HG03045 (cell line): Measurements from ENCODE around the gene ISL2.

Experiments
- ATAC-seq: cut with Tn5 transposase; IDR thresholded peaks from one replicate; pipeline ENCODE4 v1.9.1; 2021; ENCODE audit warnings: mild to moderate bottlenecking, moderate library complexity; ENCODE audit not compliant: unreplicated experiment

The ISL2 gene

GRCh38 chr15:76368122-76368621 is 31.6 kb downstream of the ISL2 start:
- no peak for ATAC-seq

DNA sequence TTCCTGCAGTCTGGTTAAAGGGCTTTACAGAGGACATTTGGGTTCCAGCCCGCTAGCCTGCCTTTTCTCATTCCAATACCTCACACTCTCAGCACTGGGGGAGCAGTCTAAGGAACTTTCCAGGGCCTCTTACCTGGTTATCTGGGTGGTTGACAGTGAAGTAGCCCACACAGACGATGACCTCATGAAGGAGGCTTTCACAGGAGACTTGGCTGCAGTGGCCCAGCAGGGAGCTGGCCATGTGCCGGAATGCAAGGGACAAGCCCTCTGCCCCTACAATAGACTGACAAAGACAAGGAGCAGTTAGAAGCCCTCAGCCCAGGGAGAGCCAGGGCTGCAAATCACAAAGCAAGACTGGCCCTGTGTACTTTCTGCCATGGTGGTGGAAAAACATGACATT is 39.5 kb downstream of the ISL2 start:
- ATAC-seq: no peak

DNA sequence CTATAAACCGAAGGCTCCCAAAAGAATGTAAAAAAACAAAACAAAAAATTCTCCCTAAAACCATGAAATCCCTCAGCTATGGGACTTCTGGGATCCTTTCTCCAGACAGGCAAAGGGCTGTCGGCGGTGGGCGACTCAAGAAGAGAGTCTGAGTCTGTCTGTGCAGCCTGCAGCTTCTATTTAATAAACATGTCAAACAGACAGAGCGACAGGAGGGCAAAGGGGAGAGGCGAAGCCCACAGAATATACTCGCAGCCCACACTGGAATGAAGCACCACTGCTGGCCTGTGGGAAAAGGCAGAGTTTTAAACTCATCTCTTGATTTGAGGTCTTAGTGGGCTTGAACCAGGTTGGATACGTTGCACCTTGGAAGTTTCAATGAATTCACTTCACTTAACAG is 40.2 kb downstream of the ISL2 start:
- ATAC-seq: no peak

GRCh38 chr15:76377217-76377616 is 40.6 kb downstream of the ISL2 start:
- ATAC-seq: no peak

DNA sequence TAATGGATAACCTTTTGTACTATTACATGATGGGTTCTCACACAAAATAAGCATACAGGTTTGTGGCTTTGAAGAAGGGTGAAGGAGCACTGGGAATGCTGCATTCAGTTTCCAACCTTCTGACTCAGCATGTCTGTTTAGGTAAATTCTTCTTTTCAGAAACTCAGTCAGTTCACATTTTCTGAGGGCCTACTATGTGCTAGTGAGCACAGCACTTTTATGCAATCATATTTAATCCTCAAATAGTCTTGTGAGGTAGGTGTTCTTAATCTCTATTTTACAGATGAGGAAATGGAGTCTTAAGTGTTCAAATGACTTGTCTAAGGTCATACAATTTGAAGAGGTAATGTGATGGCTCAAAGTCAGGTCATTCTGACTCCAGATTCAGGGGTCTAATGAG is 41.2 kb downstream of the ISL2 start:
- no peak for ATAC-seq

GRCh38 chr15:76378691-76379090 is 42.1 kb downstream of the ISL2 start:
- no peak for ATAC-seq

DNA sequence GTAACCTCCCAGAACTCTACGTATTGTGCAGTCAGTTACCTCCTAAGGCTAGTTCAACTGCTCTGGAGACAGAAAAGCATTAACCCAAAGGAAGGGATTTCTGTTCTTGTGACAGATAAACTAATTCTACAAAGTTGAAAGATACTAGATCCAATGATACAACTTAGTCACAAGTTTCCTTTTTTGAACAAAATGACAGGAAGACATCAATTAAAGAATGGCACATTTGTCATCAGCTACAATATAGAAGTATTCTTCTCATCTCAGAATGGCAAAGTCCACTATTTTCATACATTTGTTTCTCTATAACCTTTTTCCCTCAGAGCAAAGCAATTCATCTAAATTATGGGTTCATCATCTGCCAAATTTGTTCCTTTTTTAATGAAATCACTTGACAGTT is 43.7 kb downstream of the ISL2 start:
- no peak for ATAC-seq

GRCh38 chr15:76381366-76381765 is 44.8 kb downstream of the ISL2 start:
- ATAC-seq: no peak

DNA sequence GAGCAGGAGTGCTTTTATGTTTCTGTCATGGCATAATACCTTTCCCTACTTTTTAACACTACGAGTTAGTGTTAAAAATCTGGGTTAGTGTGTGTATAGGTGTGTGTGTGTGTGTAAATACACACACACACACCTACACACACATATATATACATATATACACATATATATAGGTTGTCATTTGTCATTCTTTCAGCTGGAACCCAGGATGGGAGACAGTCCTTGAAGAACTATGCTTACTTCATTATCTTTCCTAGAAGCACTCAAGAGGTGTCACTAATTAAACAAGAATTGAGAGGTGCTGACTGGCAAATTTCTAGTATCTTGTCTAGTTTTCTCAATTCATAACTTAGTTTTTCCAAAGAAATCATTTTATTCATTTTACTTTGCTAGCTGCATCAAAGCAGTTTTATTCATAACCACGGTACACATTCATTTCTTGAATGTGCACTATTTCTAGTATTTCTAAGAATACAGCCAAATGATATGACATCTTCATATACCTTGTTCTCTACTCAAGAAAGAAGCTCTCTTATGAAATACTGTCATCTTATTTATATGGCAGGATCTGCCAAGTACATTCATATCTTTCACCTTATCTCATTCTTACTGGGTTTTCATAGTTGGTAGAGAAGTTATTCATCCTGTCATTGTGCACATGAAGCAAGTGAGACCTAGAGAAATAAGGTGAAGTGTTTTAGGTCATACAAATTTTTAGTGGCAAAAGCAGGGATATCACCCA is 46.6 kb downstream of the ISL2 start:
- no peak for ATAC-seq

GRCh38 chr15:76384409-76384808 is 47.8 kb downstream of the ISL2 start:
- no peak for ATAC-seq

DNA sequence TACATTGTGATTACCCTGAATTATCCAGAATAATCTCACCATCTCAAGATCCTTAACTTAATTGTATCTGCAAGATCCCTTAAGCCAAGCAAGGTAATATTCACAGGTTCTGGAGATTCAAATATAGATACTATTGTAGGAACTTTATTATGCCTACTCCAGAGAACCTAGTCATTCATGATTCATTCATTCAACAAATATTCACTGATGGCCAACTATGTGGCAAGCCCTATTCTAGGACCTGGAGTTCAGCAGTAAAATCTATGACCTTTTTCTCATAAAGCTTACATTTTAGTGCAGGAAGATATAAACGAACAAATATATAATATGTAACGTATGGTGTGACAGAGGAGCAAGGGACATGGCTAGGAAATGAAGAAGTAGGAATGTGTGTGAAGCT is 49.6 kb downstream of the ISL2 start:
- no peak for ATAC-seq

DNA sequence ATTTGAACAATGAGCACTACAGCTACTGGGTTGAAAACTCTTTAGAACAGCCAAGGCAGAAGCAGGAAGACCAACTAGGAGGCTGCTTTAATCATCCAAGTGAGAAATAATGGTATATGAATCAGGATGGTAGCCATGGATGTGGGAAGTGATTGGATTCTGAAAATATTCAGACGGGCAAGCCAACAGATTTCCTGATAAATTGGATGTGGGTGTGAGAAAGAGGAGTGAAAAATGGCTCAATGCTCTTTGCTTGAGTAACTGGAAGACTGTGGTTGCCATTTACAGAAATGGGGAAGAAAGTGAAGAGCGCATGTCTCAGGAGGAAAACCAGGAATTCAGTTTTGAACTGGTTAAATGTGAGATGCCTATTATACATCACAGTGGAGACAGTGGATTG is 50.4 kb downstream of the ISL2 start:
- no peak for ATAC-seq

GRCh38 chr15:76390571-76390970 is 54.0 kb downstream of the ISL2 start:
- no peak for ATAC-seq

DNA sequence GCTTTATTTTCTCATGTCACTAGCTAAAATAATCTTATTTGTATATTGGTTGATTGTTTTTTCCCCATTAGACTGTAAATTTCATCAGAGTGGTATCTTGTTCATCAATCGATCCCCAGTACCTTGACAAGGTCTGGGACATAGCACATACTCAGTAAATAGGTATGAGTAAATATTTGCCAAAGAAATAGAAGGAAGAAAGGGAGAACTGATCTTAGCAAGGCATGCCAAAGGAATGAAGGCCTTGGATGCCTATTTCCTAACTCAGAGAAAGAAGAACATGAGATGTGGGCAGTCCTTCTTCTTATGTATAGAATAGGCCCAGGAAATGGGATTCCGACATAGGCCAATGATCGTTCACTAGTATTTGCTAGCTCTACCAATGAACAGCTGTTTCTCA is 54.7 kb downstream of the ISL2 start:
- ATAC-seq: no peak

- no peak for ATAC-seq
Measured at GRCh38 chr15:76391847-76392246, 55.3 kb downstream of the ISL2 start.
